Measurements from ENCODE around the gene GPR87.

GRCh38 chr3:151329363-151329762, 12.7 kb upstream of the GPR87 start, which contains the start of gene P2RY13:
- TF ChIP-seq CTCF (IDR thresholded peaks at IDR 0.05) (no peak), POLR2A (IDR thresholded peaks at IDR 0.05) (no peak), EP300 (IDR thresholded peaks at IDR 0.05; ENCODE audit: low read depth) (no peak)
